ENCODE data around the gene EBF4.

The EBF4 gene

GRCh38 chr20:2745936-2746635 is 53.5 kb downstream of the EBF4 start:
- DNase-seq, result no peak

GRCh38 chr20:2746636-2747265 is 54.2 kb downstream of the EBF4 start:
- no peak for DNase-seq

GRCh38 chr20:2747676-2748235 is 55.2 kb downstream of the EBF4 start:
- no peak for DNase-seq

- DNase-seq, result no peak
Observed at GRCh38 chr20:2748551-2749342, 56.2 kb downstream of the EBF4 start.

- DNase-seq, result no peak
Observed at GRCh38 chr20:2749343-2749950, 56.9 kb downstream of the EBF4 start.

- DNase-seq, result no peak
Observed at GRCh38 chr20:2749951-2750490, 57.4 kb downstream of the EBF4 start.

- DNase-seq, result no peak
Observed at GRCh38 chr20:2750491-2751251, 58.1 kb downstream of the EBF4 start.

GRCh38 chr20:2751347-2751877 is 58.8 kb downstream of the EBF4 start:
- DNase-seq, result no peak

- DNase-seq, result peak; percentile 55
Observed at GRCh38 chr20:2751878-2752566, 59.4 kb downstream of the EBF4 start.

GRCh38 chr20:2752567-2753460 is 60.2 kb downstream of the EBF4 start:
- peak; percentile 31 for DNase-seq

GRCh38 chr20:2753461-2754040 is 61.0 kb downstream of the EBF4 start:
- no peak for DNase-seq

GRCh38 chr20:2754424-2754823 is 61.8 kb downstream of the EBF4 start:
- no peak for DNase-seq

GRCh38 chr20:2755451-2756055 is 63.0 kb downstream of the EBF4 start:
- DNase-seq, result no peak

GRCh38 chr20:2756056-2756611 is 63.6 kb downstream of the EBF4 start:
- DNase-seq, result no peak

GRCh38 chr20:2757001-2757400 is 64.4 kb downstream of the EBF4 start:
- no peak for DNase-seq

GRCh38 chr20:2757969-2758368 is 65.4 kb downstream of the EBF4 start:
- DNase-seq, result no peak

- no peak for DNase-seq
Observed at GRCh38 chr20:2759143-2759542, 66.6 kb downstream of the EBF4 start.

GRCh38 chr20:2759603-2760296 is 67.2 kb downstream of the EBF4 start:
- DNase-seq, result no peak
